WTC11 (cell line): ENCODE measurements around the gene KIR3DL1.
"Not testable (repeated sequence)": the region's sequence is repeated elsewhere in the genome, so short reads cannot be mapped to it uniquely, and the experiment has no call there.

Source experiments
- ATF3 ChIP-seq: sonication (generic); formaldehyde crosslinking; conservative IDR thresholded peaks from 2 replicates; pipeline ENCODE4 v1.8.1; 2022; ENCODE audit warnings: mild to moderate bottlenecking, missing genetic modification reagents
- CTCF ChIP-seq: fragments of 200-600 bp; IDR thresholded peaks from 2 replicates; pipeline ENCODE4 v1.8.0; 2022; ENCODE audit warnings: antibody characterized with exemption
- ETV6 ChIP-seq: sonication (generic); formaldehyde crosslinking; IDR thresholded peaks from 2 replicates; pipeline ENCODE4 v1.8.1; 2022; ENCODE audit warnings: mild to moderate bottlenecking, missing genetic modification reagents
- FOXP1 ChIP-seq: sonication (generic); formaldehyde crosslinking; IDR thresholded peaks from 2 replicates; pipeline ENCODE4 v1.8.0; 2022; ENCODE audit warnings: missing genetic modification reagents, mild to moderate bottlenecking, moderate library complexity, borderline replicate concordance
- JUN ChIP-seq: sonication (generic); formaldehyde crosslinking; IDR thresholded peaks from 2 replicates; pipeline ENCODE4 v1.8.0; 2023; ENCODE audit warnings: mild to moderate bottlenecking, missing genetic modification reagents
- NR2C2 ChIP-seq: sonication (generic); formaldehyde crosslinking; IDR thresholded peaks from 2 replicates; pipeline ENCODE4 v1.8.0; 2022; ENCODE audit warnings: mild to moderate bottlenecking, missing genetic modification reagents
- PREB ChIP-seq: sonication (generic); formaldehyde crosslinking; IDR thresholded peaks from 2 replicates; pipeline ENCODE4 v1.8.1; 2022; ENCODE audit warnings: mild to moderate bottlenecking, missing genetic modification reagents, moderate library complexity, borderline replicate concordance
- TCF7 ChIP-seq: sonication (generic); formaldehyde crosslinking; IDR thresholded peaks from 2 replicates; pipeline ENCODE4 v1.8.0; 2022; ENCODE audit warnings: mild to moderate bottlenecking, low read depth, missing genetic modification reagents, moderate library complexity
- USF2 ChIP-seq: sonication (generic); formaldehyde crosslinking; IDR thresholded peaks from 2 replicates; pipeline ENCODE4 v1.8.1; 2023; ENCODE audit warnings: mild to moderate bottlenecking, missing genetic modification reagents, moderate library complexity
- ZNF138 ChIP-seq: sonication (generic); formaldehyde crosslinking; conservative IDR thresholded peaks from 2 replicates; pipeline ENCODE4 v1.8.1; 2022; ENCODE audit warnings: mild to moderate bottlenecking, moderate library complexity, missing genetic modification reagents
- ZNF232 ChIP-seq: sonication (generic); formaldehyde crosslinking; IDR thresholded peaks from 2 replicates; pipeline ENCODE4 v1.8.0; 2022; ENCODE audit warnings: mild to moderate bottlenecking, missing genetic modification reagents
- ZNF317 ChIP-seq: sonication (generic); formaldehyde crosslinking; IDR thresholded peaks from 2 replicates; pipeline ENCODE4 v1.8.1; 2023; ENCODE audit warnings: low read depth, mild to moderate bottlenecking, moderate library complexity, missing genetic modification reagents, borderline replicate concordance
- TF ChIP-seq, protein P1 (sequence below): sonication (generic); formaldehyde crosslinking; IDR thresholded peaks from 2 replicates; pipeline ENCODE4 v1.8.1; 2023; ENCODE audit warnings: mild to moderate bottlenecking, missing genetic modification reagents, borderline replicate concordance

- TF ChIP-seq USF2 (CRISPR knock-in tag); CTCF; PREB; ZNF232 (CRISPR knock-in tag); ZNF138; ATF3 (CRISPR knock-in tag); TCF7 (CRISPR knock-in tag); JUN (CRISPR knock-in tag); ZNF317 (CRISPR knock-in tag); NR2C2 (CRISPR knock-in tag); FOXP1 (CRISPR knock-in tag); ETV6 (CRISPR knock-in tag): not testable (repeated sequence)
- TF ChIP-seq, protein P1, sequence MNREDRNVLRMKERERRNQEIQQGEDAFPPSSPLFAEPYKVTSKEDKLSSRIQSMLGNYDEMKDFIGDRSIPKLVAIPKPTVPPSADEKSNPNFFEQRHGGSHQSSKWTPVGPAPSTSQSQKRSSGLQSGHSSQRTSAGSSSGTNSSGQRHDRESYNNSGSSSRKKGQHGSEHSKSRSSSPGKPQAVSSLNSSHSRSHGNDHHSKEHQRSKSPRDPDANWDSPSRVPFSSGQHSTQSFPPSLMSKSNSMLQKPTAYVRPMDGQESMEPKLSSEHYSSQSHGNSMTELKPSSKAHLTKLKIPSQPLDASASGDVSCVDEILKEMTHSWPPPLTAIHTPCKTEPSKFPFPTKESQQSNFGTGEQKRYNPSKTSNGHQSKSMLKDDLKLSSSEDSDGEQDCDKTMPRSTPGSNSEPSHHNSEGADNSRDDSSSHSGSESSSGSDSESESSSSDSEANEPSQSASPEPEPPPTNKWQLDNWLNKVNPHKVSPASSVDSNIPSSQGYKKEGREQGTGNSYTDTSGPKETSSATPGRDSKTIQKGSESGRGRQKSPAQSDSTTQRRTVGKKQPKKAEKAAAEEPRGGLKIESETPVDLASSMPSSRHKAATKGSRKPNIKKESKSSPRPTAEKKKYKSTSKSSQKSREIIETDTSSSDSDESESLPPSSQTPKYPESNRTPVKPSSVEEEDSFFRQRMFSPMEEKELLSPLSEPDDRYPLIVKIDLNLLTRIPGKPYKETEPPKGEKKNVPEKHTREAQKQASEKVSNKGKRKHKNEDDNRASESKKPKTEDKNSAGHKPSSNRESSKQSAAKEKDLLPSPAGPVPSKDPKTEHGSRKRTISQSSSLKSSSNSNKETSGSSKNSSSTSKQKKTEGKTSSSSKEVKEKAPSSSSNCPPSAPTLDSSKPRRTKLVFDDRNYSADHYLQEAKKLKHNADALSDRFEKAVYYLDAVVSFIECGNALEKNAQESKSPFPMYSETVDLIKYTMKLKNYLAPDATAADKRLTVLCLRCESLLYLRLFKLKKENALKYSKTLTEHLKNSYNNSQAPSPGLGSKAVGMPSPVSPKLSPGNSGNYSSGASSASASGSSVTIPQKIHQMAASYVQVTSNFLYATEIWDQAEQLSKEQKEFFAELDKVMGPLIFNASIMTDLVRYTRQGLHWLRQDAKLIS (CRISPR knock-in tag): not testable (repeated sequence)
These were observed at the start of gene KIR3DL1 for GRCh38 chr19:54816251-54816650.
